Measurements from ENCODE around the gene RAC2. TPM values are rescaled to one million over a fixed set of nuclear protein-coding genes. Genes with fewer than 3 reads are reported as not detected.

The RAC2 gene
- total RNA-seq, 4 donors from 2014 or later = 1.9 to 3.7 (median 3.5) TPM; not detected in 1

DNA sequence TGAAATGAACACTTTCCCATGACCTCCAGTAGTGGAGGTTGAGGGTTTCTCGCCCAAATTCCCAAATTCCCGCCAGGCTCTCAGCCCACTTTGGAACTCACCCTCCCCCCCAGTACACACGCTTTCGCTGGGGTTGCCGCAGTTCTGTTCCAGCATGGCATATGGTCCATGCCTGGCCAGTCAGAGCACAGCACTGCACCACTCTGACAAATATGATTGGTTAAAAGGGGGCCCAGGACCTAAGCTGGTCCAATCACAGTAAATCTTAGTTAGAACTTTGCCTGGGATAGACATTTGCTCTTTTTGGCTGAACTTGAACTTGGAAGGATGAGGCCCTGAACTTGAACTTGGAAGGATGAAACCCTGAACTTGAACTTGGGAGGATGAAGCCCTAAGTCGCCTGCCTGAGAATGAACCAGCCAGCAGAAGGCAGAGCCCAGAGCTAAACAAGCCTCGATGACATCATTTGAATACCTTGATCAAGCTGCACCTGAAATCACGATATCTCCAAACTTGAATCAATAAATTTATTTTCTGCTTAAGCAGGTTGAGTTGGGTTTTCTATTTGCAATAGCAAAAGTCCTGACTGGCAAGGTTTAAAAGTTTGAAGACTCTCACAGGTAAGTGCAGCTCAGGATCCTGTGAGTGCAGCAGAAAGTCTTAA is 19.2 kb downstream of the RAC2 start:
- Histone ChIP-seq H3K9me3 (no peaks in the 10 kb centered on the region), H3K27me3 (peaks cover 0 to 20% (median 0%) of the 10 kb centered on the region in 3 donors), H3K4me1 (no peaks in the 10 kb centered on the region), H3K4me3 (no peak overlapping the region), H3K36me3 (no peaks in the 10 kb centered on the region), H3K27ac (no peak overlapping the region)
- in situ Hi-C loops (cut with MboI; ENCODE audit: low sequenced_read_pairs in 4 of 4) (loop anchor here in 1 of 4 donors (25.0 kb wide), 1 partner anchor 138 kb away; no protein-coding TSS in a partner anchor), intact Hi-C loops (cut with DNase I; ENCODE audit: low total_unique reads) (no loop called here)
- ATAC-seq (no peak), DNase-seq (no peak)
- no peak for TF ChIP-seq POLR2A (IDR thresholded peaks at IDR 0.05)
- TF ChIP-seq CTCF (IDR thresholded peaks at IDR 0.05 in 4 of 5, conservative IDR thresholded peaks at IDR 0.05 in 1 of 5) = no peak

DNA sequence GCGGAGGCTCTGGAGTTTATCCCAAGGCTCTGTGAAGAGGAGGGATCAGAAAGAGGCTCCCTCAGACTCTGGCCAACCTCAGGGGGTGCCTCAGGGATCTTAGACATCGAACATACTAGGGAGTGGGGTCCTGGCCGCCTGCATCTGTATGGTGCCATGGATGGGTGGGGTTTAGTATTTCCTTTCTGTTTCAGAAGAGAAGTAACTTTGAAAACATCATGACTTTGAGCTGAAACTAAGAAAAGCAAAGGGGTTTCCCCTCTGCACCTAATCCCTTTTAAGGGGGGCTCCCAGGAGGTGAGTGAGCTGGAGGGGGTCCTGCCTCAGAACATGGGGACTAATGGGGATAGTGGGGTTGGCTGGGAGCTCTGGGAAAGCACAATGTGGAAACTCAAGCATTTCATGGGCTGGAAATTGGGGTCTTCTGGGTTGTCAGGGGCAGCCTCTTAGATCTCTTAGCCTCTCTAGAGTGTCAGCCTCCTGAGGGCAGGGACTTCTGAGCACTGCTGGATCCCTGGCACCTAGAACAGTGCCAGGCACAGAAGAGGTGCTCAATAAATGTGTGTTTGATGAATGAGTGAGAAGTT is 20.0 kb downstream of the RAC2 start:
- no peak for DNase-seq
- in situ Hi-C loops (cut with MboI; ENCODE audit: low sequenced_read_pairs in 4 of 4) = loop anchor here in 1 of 4 donors (25.0 kb wide), 1 partner anchor 137 kb away; no protein-coding TSS in a partner anchor
- no peak overlapping the region for H3K4me3 ChIP-seq
- intact Hi-C loops (cut with DNase I; ENCODE audit: low total_unique reads) = no loop called here
- no peaks in the 10 kb centered on the region for H3K9me3 ChIP-seq
- no peaks in the 10 kb centered on the region for H3K4me1 ChIP-seq
- H3K27ac ChIP-seq = no peak overlapping the region
- H3K27me3 ChIP-seq = peaks cover 0 to 23% (median 0%) of the 10 kb centered on the region in 3 donors
- no peak for ATAC-seq
- TF ChIP-seq CTCF (IDR thresholded peaks at IDR 0.05 in 4 of 5, conservative IDR thresholded peaks at IDR 0.05 in 1 of 5) (no peak), POLR2A (IDR thresholded peaks at IDR 0.05) (no peak)
- no peaks in the 10 kb centered on the region for H3K36me3 ChIP-seq

DNA sequence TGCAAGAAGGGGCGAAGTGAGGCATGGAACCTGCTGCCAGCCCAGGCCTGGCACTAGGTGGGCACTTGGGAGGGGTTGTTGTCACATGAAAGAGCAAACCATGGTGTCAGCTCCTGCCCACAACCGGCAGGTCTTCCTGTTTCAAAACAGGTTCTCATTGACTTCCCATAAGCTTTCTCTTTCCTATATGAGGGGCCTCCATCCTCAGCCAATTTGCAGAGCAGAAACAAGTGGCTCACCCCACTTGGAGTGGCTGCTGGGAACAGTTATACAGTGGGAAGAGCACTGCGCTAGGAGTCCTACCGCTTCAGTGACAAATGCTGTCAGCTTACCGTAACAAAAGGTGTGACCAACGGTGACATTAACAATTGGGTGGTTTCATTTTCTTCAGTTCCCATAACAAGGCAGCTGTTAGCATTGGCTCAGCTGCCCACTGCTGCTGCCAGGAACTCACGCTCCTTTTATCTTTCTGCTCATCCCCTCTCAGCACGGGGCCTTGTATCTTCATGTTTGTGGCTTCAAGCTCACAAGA is 21.6 kb downstream of the RAC2 start:
- no peak for ATAC-seq
- TF ChIP-seq CTCF (IDR thresholded peaks at IDR 0.05 in 4 of 5, conservative IDR thresholded peaks at IDR 0.05 in 1 of 5) = no peak
- no peaks in the 10 kb centered on the region for H3K9me3 ChIP-seq
- no peak for DNase-seq
- peaks cover 0 to 16% (median 0%) of the 10 kb centered on the region in 3 donors for H3K27me3 ChIP-seq
- intact Hi-C loops (cut with DNase I; ENCODE audit: low total_unique reads) (no loop called here), in situ Hi-C loops (cut with MboI; ENCODE audit: low sequenced_read_pairs in 4 of 4) (loop anchor here in 1 of 4 donors (25.0 kb wide), 1 partner anchor 135 kb away; no protein-coding TSS in a partner anchor)
- H3K4me3 ChIP-seq = no peak overlapping the region
- H3K4me1 ChIP-seq = no peaks in the 10 kb centered on the region
- H3K27ac ChIP-seq = no peak overlapping the region
- no peaks in the 10 kb centered on the region for H3K36me3 ChIP-seq

DNA sequence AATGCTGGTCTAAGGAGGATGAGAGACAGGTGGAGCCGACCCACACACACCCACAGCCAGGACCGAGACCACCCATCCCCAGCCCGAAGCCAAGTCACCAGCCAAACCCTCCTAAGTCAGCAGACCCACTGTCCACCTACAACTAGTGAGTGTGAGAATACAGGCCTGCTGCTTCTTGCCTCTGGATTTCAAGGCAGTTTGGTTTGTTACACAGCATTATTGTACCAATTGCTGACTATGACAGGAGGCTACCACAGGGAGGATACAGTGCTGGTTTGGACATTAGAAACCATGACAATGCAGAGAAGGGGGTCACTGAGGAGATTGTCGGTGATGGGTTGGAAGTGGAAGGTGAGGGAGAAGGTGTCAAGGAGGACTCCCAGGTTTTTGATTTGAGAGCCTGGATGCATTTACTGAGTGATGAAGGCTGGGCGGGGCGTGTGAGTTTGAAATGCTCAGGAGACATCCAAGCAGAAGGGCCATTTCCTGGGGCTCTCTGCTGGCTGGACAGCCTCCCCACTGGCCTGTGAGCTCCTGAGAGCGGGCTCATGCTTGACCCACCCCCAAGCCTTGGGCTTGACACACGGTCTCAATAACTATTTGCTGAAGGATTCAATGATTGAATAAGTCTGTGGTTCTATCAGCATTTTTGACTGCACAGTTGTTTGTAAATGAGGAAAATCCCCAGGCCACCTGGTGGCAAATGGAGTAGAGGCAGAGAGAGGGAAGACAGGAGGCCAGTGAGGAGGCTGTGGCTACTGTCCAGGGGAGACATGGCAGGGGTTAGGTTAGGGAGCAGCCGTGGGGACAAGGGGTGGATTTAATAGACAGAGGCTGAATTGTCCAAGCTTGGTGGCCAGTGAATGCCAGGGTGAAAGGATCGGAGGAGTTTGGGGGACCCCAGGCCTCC is 22.4 kb downstream of the RAC2 start:
- TF ChIP-seq POLR2A (IDR thresholded peaks at IDR 0.05) (no peak), CTCF (IDR thresholded peaks at IDR 0.05 in 4 of 5, conservative IDR thresholded peaks at IDR 0.05 in 1 of 5) (no peak)
- Histone ChIP-seq H3K4me3 (no peak overlapping the region), H3K36me3 (no peaks in the 10 kb centered on the region), H3K4me1 (no peaks in the 10 kb centered on the region), H3K27me3 (peaks cover 0 to 17% (median 0%) of the 10 kb centered on the region in 3 donors), H3K9me3 (no peaks in the 10 kb centered on the region), H3K27ac (no peak overlapping the region)
- DNase-seq = no peak
- intact Hi-C loops (cut with DNase I; ENCODE audit: low total_unique reads) = no loop called here
- ATAC-seq = no peak
- in situ Hi-C loops (cut with MboI; ENCODE audit: low sequenced_read_pairs in 4 of 4) = loop anchor here in 1 of 4 donors (25.0 kb wide), 1 partner anchor 134 kb away; no protein-coding TSS in a partner anchor

Measured in gastrocnemius medialis (tissue), 4 donors.